Thyroid gland (tissue), 4 donors: ENCODE measurements around the gene BLOC1S4. TPM values are rescaled to one million over a fixed set of nuclear protein-coding genes. Genes with fewer than 3 reads are reported as not detected.

Experiments used
- DNase-seq, 2 donors: peaks; one replicate each; pipeline ENCODE4 v3.0.0-alpha.2; 2019
- H3K27ac ChIP-seq, 3 donors: fragments of 200-600 bp; sonication (generic); 1 replicate in 2 of 3; 2 replicates in 1 of 3; pipeline ENCODE4 v1.5.1; 2016 to 2019; ENCODE audit warnings: mild to moderate bottlenecking in 1 of 3, moderate library complexity in 1 of 3
- H3K27me3 ChIP-seq: fragments of 200-600 bp; sonication (generic); one replicate; pipeline ENCODE4 v1.5.1; 2019
- H3K36me3 ChIP-seq, 2 donors: fragments of 200-600 bp; sonication (generic); one replicate each; pipeline ENCODE4 v1.5.1; 2016 to 2019
- H3K4me1 ChIP-seq, 2 donors: fragments of 200-600 bp; sonication (generic); one replicate each; pipeline ENCODE4 v1.5.1; 2017 to 2019
- H3K4me3 ChIP-seq, 3 donors: fragments of 200-600 bp; sonication (generic); replicated peaks in 1 of 3; 1 replicate in 2 of 3; 2 replicates in 1 of 3; pipeline ENCODE4 v1.5.1; 2016; ENCODE audit warnings: mild to moderate bottlenecking in 1 of 3
- H3K9me3 ChIP-seq: fragments of 200-600 bp; sonication (generic); one replicate; pipeline ENCODE4 v1.5.1; 2017
- CTCF ChIP-seq, 6 experiments: fragments of 200-600 bp in 3 of 6; fragments of 450-650 bp in 3 of 6; sonication (generic) in 3 of 6; IDR thresholded peaks; one replicate each; pipeline ENCODE4 v1.5.1; 2016 to 2019; ENCODE audit warnings: antibody characterized with exemption in 6 of 6, mild to moderate bottlenecking in 2 of 6, inconsistent platforms in 1 of 6, moderate library complexity in 1 of 6
- POLR2A ChIP-seq, 2 donors: fragments of 450-650 bp; IDR thresholded peaks; one replicate each; pipeline ENCODE4 v1.6.1; 2017; ENCODE audit warnings: antibody characterized with exemption in 2 of 2, mild to moderate bottlenecking in 2 of 2, moderate library complexity in 1 of 2
- WGBS, 2 donors: methylation state at CpG; one replicate each; pipeline ENCODE4 v1.1.5; 2017; 5-methylcytosine and 5-hydroxymethylcytosine counted together
- intact Hi-C: fragments of 100-400 bp; cut with DNase I; formaldehyde crosslinking; loops from one replicate; pipeline ENCODE4 v1.15.1; 2023
- total RNA-seq, 4 donors: library from RNA; depleted of rRNA; stranded (reverse); fragments of >200 nt; gene quantifications; one replicate each; pipeline ENCODE4 v1.2.3, GENCODE V29; 2016

The BLOC1S4 gene
- total RNA-seq, 4 donors from 2014 or later: 11.7 to 31.3 (median 22.1) TPM

- H3K9me3 ChIP-seq: no peaks in the 10 kb centered on the region
- WGBS, 2 donors: 13 to 14% methylated on average over 9 of the region's 9 CpGs
- H3K27me3 ChIP-seq: no peaks in the 10 kb centered on the region
- peaks cover 7 to 15% of the 10 kb centered on the region in 2 donors for H3K4me1 ChIP-seq
- intact Hi-C loops: loop anchor here (5.0 to 10.0 kb wide), 3 partner anchors 67 to 269 kb away; partner anchors contain the start of genes KIAA0232 and MRFAP1
- TF ChIP-seq POLR2A (IDR thresholded peaks at IDR 0.05): no peak
- TF ChIP-seq CTCF (IDR thresholded peaks at IDR 0.05): no peak
- peak overlapping the region in 2 of 3 donors; percentile 80 to 90 for H3K27ac ChIP-seq
- no peaks in the 10 kb centered on the region for H3K36me3 ChIP-seq
- no peak for DNase-seq
- H3K4me3 ChIP-seq: peak overlapping the region in 2 of 3 donors; percentile 57 to 67
Measured at GRCh38 chr4:6715704-6716017, 313 bp upstream of the BLOC1S4 start.

- no peak for DNase-seq
- TF ChIP-seq CTCF (IDR thresholded peaks at IDR 0.05) (no peak), POLR2A (IDR thresholded peaks at IDR 0.05) (no peak)
- peak overlapping the region in 1 of 3 donors; percentile 80 for H3K27ac ChIP-seq
Measured at GRCh38 chr4:6716958-6717655, 1.1 kb downstream of the BLOC1S4 start.

GRCh38 chr4:6718932-6719610 is 3.1 kb downstream of the BLOC1S4 start:
- H3K4me3 ChIP-seq: no peak overlapping the region
- WGBS, 2 donors: 73 to 82% methylated on average over 7 of the region's 7 CpGs
- H3K27ac ChIP-seq: no peak overlapping the region
- no peaks in the 10 kb centered on the region for H3K36me3 ChIP-seq
- no peak for TF ChIP-seq POLR2A (IDR thresholded peaks at IDR 0.05)
- no peak for TF ChIP-seq CTCF (IDR thresholded peaks at IDR 0.05)
- intact Hi-C loops: loop anchor here (5.0 to 10.0 kb wide), 3 partner anchors 63 to 266 kb away; partner anchors contain the start of genes KIAA0232 and MRFAP1
- no peak for DNase-seq
- H3K27me3 ChIP-seq: no peaks in the 10 kb centered on the region
- peaks cover 7 to 14% of the 10 kb centered on the region in 2 donors for H3K4me1 ChIP-seq
- H3K9me3 ChIP-seq: no peaks in the 10 kb centered on the region

More at GRCh38 chr4:6716958-6717655, 1.1 kb downstream of the BLOC1S4 start:
- intact Hi-C loops: loop anchor here (5.0 to 10.0 kb wide), 3 partner anchors 65 to 268 kb away; partner anchors contain the start of genes KIAA0232 and MRFAP1
- WGBS, 2 donors: 37 to 46% methylated on average over 7 of the region's 7 CpGs
- peak overlapping the region in 2 of 3 donors; percentile 67 to 68 for H3K4me3 ChIP-seq
- H3K36me3 ChIP-seq: no peaks in the 10 kb centered on the region
- H3K4me1 ChIP-seq: peaks cover 7 to 14% of the 10 kb centered on the region in 2 donors
- no peaks in the 10 kb centered on the region for H3K27me3 ChIP-seq
- no peaks in the 10 kb centered on the region for H3K9me3 ChIP-seq

- intact Hi-C loops: loop anchor here (2.0 to 10.0 kb wide), 5 partner anchors 63 to 351 kb away; partner anchors contain the start of genes KIAA0232 and MRFAP1
- 63 to 71% methylated on average over 8 of the region's 8 CpGs for WGBS, 2 donors
- Histone ChIP-seq H3K4me1 (peaks cover 7 to 14% of the 10 kb centered on the region in 2 donors), H3K27ac (no peak overlapping the region), H3K4me3 (no peak overlapping the region), H3K36me3 (no peaks in the 10 kb centered on the region), H3K9me3 (no peaks in the 10 kb centered on the region), H3K27me3 (no peaks in the 10 kb centered on the region)
- no peak for TF ChIP-seq CTCF (IDR thresholded peaks at IDR 0.05)
- TF ChIP-seq POLR2A (IDR thresholded peaks at IDR 0.05): no peak
- no peak for DNase-seq
Measured at GRCh38 chr4:6719611-6720179, 3.7 kb downstream of the BLOC1S4 start.
